GM12801 (cell line): Measurements from ENCODE around the gene CDCA8.

Experiments
- TF ChIP-seq, protein P1 (sequence below): IDR thresholded peaks from one replicate; pipeline ENCODE4 v1.5.1; 2011; ENCODE audit warnings: control low read depth; ENCODE audit not compliant: insufficient read length; ENCODE audit errors: extremely low read depth

Gene CDCA8

DNA sequence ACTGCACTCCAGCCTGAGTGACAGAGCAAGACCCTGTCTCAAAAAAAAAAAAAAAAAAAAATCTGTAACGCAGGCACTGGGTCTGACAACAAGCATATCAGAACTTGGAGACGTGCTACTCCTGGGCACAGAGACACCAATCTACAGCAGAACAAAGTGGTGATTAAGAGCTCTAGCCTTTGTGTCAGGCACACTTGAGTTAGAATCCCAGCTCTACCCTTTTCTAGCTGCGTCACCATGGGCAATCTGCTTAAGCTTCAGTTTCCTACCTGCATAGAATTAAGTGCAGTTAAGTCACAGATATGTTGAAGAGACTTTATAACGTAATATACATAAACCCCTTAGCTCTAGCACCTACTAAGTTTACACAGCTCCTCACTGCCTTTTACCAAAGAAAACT, 3.4 kb upstream of the CDCA8 start:
- TF ChIP-seq, protein P1, sequence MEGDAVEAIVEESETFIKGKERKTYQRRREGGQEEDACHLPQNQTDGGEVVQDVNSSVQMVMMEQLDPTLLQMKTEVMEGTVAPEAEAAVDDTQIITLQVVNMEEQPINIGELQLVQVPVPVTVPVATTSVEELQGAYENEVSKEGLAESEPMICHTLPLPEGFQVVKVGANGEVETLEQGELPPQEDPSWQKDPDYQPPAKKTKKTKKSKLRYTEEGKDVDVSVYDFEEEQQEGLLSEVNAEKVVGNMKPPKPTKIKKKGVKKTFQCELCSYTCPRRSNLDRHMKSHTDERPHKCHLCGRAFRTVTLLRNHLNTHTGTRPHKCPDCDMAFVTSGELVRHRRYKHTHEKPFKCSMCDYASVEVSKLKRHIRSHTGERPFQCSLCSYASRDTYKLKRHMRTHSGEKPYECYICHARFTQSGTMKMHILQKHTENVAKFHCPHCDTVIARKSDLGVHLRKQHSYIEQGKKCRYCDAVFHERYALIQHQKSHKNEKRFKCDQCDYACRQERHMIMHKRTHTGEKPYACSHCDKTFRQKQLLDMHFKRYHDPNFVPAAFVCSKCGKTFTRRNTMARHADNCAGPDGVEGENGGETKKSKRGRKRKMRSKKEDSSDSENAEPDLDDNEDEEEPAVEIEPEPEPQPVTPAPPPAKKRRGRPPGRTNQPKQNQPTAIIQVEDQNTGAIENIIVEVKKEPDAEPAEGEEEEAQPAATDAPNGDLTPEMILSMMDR, result no peak

- TF ChIP-seq, protein P1, result no peak
These were observed 729 bp upstream of the CDCA8 start for GRCh38 chr1:37691497-37692077.

GRCh38 chr1:37692834-37693175, 489 bp downstream of the CDCA8 start:
- TF ChIP-seq, protein P1, result no peak

DNA sequence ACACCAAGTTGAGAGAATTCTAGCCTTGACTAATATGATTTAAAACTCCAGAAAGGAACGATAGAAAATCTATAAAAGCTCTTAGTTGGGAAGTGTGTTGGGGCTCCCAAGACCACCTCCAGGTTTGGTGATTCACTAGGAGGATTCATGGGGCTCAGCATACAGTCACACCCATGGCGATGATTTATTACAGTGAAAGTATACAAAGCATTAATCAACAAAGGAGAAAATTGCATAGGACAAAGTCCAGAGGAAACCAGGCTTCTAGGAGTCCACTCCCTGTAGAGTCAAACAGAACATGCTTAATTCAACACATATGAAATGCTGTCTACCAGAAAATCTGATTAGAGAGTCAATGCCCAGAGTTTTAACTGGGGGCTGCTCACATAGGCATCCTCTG, 4.8 kb downstream of the CDCA8 start:
- TF ChIP-seq, protein P1, result no peak

DNA sequence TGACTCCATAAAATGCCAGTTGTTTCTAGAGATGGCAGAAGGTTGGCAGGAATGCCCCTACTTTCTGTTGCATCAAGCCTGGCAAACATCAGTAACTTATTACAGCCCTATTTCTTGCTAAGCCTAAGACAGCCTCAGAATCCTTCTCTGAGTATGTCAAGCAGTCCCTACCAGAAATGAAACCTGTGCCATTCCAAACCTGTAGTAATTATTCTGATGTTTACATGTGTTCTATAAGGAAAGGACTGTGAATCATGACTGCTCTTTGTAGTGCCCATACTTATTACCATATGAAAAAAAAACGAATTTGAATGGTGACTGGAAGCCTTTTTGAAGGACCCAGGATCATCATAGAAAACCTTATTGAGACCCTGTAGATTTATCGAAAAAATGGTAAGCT, 5.4 kb downstream of the CDCA8 start:
- TF ChIP-seq, protein P1, result no peak

GRCh38 chr1:37699147-37699546, 6.8 kb downstream of the CDCA8 start:
- TF ChIP-seq, protein P1, result no peak

DNA sequence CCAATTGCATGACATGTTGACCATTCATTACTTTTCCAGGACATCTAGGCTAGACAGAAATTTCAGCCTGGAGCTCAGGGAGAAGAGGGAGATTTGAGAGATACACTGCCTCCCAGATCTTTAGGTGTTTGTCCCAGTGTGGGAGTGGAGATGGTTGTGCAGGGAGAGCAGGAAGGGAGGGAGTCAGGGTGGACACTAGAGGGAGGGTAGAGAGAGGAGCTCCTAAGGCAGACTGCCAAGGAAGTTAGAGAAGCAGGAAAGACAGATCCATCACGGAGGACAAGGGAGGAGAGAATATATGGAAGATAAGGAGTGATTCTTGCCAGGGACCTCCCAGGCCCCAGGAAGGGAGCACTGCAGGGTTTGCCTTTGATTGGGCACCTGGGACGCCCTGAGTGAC, 8.7 kb downstream of the CDCA8 start:
- TF ChIP-seq, protein P1, result no peak
